Nucleus accumbens (tissue), 56 donors: ENCODE results near the gene PCMTD2.
"Not testable (repeated sequence)": the region's sequence is repeated elsewhere in the genome, so short reads cannot be mapped to it uniquely, and the experiment has no call there.

ENCODE experiments used
- DNase-seq, 56 donors: peaks; one replicate each; lab custom pipeline; 2025; lab: John Stamatoyannopoulos, UW

Gene PCMTD2

DNA sequence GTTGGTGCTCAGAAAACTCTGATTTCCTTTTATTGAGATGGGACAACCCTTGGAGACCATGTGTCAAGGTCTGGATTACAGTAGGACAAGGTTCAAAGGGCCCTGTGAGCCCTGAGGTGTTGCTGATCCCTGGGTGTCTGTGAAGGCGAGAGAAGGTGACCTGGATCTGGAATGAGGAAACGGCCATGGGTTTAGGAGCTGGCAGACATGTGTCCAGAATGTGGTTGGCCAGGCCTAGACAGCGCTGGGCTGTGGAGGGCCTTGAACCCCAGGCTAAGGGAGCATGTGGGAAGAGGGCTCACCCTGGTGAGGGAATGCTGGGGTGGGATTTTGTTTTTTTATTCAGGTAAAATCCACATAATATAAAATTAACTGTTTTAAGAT lies 24.9 kb downstream of the PCMTD2 start:
- no peak for DNase-seq

DNA sequence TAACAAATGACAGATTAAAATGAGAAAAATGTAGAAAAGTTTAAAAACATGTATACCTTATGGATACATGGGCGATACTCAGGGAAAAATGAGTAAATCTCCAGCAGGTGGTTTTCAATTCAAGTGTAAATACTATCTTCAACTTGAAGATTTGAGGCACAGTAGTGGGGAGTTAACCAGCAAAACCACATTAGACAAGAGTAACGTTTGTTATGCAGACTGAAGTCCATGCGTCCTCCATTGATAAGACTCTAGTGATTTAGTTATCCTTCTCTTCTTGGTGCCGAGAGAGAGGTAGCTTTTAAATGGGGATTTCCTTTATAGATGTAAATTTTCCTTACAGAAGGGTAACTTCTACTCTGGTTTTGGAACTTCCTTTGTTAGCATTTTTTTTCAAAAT lies 28.1 kb downstream of the PCMTD2 start:
- DNase-seq = no peak

DNA sequence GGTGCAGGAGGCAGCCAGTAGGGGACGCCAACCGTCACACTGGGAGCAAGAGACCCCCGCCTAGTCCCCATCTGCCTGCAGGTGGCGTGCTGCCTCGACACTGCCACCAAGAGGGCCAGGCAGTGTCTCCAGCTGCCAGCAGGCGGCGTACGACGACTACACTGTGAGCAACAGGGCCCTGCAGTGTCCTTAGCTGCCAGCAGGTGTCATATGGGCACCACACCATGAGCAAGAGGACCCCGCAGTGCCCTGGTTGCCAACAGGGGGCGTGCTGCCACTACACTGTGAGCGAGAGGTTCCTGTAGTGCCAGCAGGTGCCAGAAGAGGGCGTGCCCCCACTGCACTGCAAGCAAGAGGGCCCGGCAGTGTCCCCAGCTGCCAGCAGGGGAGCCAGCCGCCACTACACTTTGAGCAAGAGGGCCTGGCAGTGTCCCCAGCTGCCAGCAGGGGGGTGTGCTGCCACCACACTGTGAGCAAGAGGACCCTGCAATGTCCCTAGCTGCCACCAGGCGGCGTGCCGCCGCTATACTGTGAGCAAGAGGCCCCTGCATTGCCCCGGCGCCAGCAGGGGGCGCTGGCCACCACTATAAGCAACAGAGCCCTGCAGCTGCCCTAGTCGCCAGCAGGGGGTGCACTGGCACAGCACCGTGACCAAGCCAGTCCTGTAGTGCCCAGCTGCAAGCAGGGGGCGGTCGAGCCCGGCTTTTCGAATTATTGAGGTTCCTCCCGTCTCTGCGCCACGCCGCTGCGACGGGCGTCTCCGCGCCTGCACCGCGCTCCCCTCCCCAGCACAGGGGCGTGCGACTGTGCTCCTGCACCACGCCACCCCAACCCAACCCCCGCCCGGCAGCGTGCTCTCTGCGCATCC lies 30.3 kb downstream of the PCMTD2 start:
- DNase-seq = peak in 46 of 56 donors; percentile 9 to 89 (median 54)

DNA sequence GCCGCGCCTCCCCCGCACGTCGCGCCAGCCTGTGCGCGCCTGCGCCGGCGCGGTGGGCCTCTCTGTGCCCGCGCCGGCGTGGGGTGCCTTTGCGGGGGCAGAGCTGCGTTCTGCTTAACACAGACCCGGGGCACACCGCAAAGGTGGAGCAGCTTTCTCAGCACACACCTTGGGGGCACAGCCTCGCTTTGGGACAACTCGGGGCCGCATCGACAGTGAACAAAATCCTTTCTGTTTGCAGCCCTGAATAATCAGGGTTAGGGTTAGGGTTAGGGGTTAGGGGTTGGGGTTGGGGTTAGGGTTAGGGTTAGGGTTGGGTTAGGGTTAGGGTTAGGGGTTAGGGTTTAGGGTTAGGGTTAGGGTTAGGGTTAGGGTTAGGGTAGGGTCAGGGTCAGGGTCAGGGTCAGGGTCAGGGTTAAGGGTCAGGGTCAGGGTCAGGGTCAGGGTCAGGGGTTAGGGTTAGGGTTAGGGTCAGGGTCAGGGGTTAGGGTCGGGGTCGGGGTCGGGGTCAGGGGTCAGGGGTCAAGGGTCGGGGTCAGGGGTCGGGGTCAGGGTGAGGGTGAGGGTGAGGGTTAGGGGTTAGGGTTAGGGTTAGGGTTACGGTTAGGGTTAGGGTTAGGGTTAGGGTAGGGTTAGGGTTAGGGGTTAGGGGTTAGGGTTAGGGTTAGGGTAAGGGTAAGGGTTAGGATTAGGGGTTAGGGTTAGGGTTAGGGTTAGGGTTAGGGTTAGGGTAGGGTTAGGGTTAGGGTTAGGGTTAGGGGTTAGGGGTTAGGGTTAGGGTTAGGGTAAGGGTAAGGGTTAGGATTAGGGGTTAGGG lies 31.1 kb downstream of the PCMTD2 start:
- DNase-seq = peak in 14 of 56 donors; percentile 3 to 86 (median 18)

DNA sequence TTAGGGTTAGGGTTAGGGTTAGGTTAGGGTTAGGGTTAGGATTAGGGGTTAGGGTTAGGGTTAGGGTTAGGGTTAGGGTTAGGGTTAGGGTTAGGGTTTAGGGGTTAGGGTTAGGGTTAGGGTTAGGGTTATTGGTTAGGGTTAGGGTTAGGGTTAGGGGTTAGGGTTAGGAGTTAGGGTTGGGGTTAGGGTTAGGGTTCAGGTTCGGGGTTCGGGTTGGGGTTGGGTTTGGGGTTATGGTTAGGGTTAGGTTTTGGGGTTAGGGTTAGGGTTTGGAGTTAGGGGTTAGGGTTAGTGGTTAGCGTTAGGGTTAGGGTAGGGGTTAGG lies 31.7 kb downstream of the PCMTD2 start:
- DNase-seq = not testable (repeated sequence)

DNA sequence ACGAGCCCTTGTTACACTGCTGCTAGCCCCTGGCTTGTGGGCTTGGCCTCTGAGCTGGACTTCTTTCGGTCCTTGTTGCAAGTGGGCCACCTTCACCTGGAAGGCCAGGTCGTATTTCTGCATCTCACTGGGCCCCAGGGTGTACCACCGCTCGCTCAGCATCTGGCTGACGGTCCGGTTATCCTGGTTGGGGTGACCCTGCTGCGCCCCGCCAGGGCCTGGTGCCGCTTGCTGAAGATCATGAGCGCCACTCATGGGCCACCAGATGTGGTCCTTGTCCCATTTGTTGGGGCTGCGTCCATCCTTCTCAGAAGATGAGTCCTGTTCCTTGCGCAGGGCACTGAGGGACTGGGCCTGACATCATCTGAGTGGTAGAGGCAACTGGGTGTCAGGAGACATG lies 36.6 kb downstream of the PCMTD2 start:
- not testable (repeated sequence) for DNase-seq

DNA sequence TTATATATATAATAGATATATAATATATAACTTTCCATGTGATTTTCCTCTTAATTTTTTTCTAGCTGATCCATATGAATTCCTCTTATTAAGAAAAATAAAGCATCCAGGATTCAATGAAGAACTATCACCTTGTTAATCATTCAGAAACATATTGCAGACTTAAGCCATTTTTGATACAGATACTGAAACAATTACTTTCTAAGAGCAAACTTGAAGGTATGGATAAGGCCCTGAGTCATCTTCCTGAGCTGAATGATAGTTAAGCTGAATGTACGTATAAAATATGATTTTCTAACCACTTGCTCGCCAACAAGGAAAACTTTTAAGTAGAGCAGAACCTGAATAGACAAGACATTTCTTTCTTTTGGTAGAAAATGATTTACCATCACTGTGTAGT lies 47.5 kb downstream of the PCMTD2 start:
- DNase-seq = not testable (repeated sequence)

DNA sequence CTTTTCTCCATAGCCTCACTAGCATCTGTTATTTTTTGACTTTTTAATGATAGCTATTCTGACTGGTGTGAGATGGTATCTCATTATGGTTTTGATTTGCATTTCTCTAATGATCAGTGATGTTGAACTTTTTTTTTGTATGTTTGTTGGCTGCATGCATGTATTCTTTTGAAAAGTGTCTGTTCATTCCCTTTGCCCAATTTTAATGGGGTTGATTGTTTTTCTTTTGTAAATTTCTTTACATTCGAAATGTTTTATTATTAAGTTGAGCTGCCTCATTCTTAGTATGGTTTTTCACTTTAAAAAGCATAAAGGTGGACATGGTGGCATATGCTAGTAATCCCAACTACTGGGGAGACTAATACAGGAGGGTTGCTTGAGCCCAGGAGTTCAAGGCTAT lies 58.2 kb downstream of the PCMTD2 start:
- DNase-seq = not testable (repeated sequence)

DNA sequence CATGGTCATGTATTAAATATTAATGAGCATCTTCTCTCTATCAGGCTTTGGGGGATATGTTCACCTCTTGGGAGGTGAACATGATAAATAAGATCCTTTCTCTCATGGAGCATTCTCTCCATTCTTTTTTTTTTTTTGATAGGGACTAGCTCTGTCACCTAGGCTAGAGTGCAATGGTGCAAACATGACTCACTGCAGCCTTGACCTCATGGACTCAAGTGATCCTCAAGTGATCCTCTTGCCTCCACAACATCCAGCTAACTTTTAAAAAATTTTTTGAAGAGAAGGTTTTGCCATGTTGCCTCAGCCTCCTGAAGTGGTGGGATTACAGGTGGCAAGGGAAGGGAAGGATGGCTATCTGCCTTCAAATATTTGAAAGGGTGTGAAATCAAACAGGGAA lies 59.8 kb downstream of the PCMTD2 start:
- DNase-seq = not testable (repeated sequence)

DNA sequence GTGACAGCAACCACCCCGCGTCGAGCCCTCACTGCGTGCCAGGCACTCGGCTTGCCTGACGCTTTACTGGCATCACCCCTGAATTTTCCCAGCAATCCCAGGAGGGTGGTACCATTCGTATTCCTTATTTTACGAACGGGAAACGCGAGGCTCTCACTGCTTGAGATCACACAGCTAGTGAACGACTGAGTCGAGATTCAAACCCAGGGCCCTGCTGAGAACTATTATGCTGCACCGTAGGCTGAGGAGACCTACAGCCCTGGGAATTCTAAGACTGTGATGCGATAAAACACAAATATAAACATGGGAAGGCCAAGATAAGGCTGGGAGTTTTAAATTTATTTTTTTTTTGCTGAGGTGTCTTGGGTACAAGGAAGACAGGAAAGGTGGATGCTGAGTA lies 60.3 kb downstream of the PCMTD2 start:
- DNase-seq = not testable (repeated sequence)

DNA sequence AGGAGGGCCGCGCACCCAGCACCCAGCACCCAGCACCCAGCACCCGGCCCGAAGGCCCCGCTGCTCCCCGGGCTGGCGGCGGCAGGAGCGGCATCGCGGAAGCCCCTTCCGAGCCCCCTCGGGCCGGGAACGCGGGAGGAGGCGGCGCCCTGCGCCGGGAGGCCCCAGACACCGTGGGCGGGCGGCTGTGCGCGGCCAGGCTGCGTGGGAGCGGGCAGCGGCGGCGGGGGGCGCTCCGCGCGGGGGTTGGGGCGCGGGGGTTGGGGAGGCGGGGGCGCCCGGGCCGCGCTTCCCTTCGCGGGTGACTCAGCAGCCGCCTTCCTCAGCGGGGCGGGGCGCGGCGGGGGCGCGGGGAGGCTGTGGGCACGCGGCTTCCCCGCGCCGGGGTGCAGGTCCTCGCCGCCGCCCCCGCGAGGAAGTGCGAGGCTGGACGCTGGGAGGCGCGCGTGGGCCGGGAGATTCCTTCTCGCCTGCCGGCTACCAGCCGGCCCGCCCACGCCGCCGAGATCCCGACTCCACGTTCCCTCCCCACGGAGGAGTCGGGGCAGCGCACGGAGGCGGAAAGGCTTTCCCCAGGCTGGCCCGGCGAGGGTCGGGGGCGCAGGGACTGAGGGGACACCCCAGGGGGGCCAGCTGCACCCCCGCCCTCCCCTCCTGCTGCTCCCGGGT lies 61.0 kb downstream of the PCMTD2 start:
- peak in 16 of 56 donors; percentile 3 to 88 (median 35) for DNase-seq

DNA sequence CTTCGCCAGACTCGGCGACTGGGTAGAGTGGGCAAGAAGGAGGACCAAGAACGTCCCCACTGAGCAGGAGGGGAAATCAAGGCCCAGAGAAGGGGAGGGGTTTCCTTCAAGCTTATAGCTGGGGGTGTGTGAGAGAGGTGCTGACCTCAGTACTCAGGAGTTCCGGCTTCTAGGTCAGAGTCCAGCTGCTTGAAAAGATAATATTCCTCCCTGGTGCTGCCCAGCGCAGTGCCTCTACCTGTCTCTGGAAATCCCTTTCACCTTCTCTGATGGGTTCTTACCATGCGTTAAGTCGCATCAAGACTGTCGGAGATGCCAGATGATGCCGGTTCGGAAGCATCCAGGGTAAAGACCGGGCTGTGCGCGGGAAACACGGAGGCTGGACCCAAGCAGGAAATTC lies 61.8 kb downstream of the PCMTD2 start:
- not testable (repeated sequence) for DNase-seq

DNA sequence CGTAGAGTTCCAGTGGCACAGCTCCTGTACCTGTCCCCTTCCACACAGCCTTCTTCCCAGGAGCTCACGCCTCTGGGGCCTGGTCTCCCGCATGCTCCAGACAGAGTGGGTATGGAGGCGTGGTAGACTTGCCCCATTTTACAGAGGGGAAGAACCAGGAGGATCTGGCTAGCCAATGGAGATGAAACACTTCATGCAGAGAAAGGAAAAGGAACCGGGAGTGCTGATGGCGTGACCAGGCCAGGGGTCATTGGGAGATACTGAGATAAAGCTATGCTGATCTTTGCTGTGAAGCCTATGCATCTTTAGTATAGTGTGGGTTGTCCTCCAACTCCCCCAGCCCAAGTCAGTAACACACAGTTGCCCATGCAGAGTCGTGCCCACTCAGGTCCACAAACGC lies 62.5 kb downstream of the PCMTD2 start:
- not testable (repeated sequence) for DNase-seq

DNA sequence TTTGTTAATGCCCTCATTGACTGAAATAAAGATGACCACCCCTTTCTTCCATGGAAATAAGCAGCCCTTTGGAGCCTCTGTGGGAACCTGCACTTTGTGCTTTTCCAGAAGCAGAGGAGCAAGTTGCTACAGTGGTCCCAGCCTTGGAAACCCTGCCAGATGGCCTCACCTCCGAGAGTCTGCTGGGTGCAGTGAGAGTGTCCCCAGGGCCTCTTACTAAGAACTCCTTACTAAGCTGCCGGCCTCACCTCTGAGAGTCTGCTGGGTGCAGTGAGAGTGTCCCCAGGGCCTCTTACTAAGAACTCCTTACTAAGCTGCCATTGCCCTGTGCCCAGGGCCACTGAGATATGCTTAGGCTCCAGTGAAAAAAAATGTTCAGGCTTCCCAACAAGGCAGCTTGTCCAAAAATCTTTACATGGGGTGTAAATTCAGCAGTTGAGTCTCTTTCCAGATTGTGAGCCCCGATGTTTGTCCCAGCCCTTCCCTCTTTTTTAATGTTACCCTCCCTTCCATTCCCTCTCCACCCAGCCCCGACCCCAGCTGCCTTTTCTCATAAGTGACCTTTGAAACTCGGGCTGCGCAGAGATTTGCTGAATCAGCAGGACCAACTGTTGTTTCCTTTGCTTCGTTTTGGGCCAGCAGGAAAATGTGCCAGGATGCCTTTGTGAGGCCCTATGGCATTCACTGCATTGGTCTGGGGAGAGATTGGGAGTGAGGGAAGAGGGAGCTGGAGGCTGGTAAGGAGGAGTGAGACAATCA lies 66.7 kb downstream of the PCMTD2 start:
- not testable (repeated sequence) for DNase-seq
